ENCODE data around the gene ARAP3.

DNA sequence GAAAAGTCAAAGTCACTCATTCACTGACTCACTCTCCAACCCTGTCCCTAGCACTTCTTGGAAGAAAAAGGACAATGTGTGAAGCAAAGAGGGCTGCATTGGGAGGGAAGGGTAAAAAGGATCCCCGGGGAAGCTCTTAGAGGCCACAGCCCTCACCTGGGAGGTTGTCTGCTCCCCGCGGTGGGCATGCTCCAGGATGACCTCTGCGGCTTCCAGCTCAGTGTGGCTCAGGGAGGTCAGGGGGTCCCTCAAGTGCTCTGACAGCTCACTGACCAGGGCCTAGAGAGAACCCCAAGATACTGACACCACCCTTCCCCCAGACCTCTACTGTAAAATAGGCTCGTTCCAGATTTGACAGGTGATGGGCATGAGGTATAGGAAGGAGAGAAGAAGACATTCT lies 34.8 kb downstream of the ARAP3 start:
- no peak for TF ChIP-seq SPI1 (IDR thresholded peaks at IDR 0.05; ENCODE audit: low read depth, low read length)
- TF ChIP-seq TAF1 (IDR thresholded peaks at IDR 0.05; ENCODE audit: low read depth, low read length) = no peak
